Measurements from ENCODE around the gene KLHL29.

Gene KLHL29

GRCh38 chr2:23614701-23615100, 229.7 kb downstream of the KLHL29 start:
- Histone ChIP-seq H3K4me3 (ENCODE audit: low read length) (no peak overlapping the region), H3K27ac (ENCODE audit: low read depth, low read length) (no peak overlapping the region), H3F3A (ENCODE audit: control insufficient read depth, insufficient read depth) (no peaks in the 10 kb centered on the region), H3K4me1 (ENCODE audit: control insufficient read depth, low read length) (no peaks in the 10 kb centered on the region), H3K36me3 (ENCODE audit: control insufficient read depth, low read length) (no peaks in the 10 kb centered on the region), H4K20me1 (ENCODE audit: control insufficient read depth, insufficient read depth, low read depth, low read length) (no peaks in the 10 kb centered on the region), H3K79me2 (ENCODE audit: control insufficient read depth, low read length) (no peaks in the 10 kb centered on the region), H3K27me3 (ENCODE audit: control insufficient read depth, low read length) (peaks cover 2% of the 10 kb centered on the region; the same call in 1 of the 2 replicates), H3K9me3 (ENCODE audit: control insufficient read depth, insufficient read depth, low read length) (no peaks in the 10 kb centered on the region), H3K9me2 (replicated peaks; ENCODE audit: control insufficient read depth, low read length) (no peaks in the 10 kb centered on the region), H3K4me2 (ENCODE audit: low read length) (no peak overlapping the region)
- TF ChIP-seq CTCF (IDR thresholded peaks at IDR 0.05; ENCODE audit: low read depth, low read length, poor library complexity, severe bottlenecking) (no peak), EZH2phosphoT487 (IDR thresholded peaks at IDR 0.05; ENCODE audit: borderline replicate concordance, low read length) (no peak)

- Histone ChIP-seq H3K27ac (ENCODE audit: low read depth, low read length) (no peak overlapping the region), H3K79me2 (ENCODE audit: control insufficient read depth, low read length) (no peaks in the 10 kb centered on the region), H3K36me3 (ENCODE audit: control insufficient read depth, low read length) (no peaks in the 10 kb centered on the region), H3K9me3 (ENCODE audit: control insufficient read depth, insufficient read depth, low read length) (no peaks in the 10 kb centered on the region), H3K9me2 (replicated peaks; ENCODE audit: control insufficient read depth, low read length) (no peaks in the 10 kb centered on the region), H3K4me1 (ENCODE audit: control insufficient read depth, low read length) (no peaks in the 10 kb centered on the region), H4K20me1 (ENCODE audit: control insufficient read depth, insufficient read depth, low read depth, low read length) (no peaks in the 10 kb centered on the region), H3K27me3 (ENCODE audit: control insufficient read depth, low read length) (peaks cover 2% of the 10 kb centered on the region; the same call in 1 of the 2 replicates), H3K4me2 (ENCODE audit: low read length) (no peak overlapping the region), H3F3A (ENCODE audit: control insufficient read depth, insufficient read depth) (no peaks in the 10 kb centered on the region), H3K4me3 (ENCODE audit: low read length) (no peak overlapping the region)
- TF ChIP-seq EZH2phosphoT487 (IDR thresholded peaks at IDR 0.05; ENCODE audit: borderline replicate concordance, low read length): no peak
- TF ChIP-seq CTCF (IDR thresholded peaks at IDR 0.05; ENCODE audit: low read depth, low read length, poor library complexity, severe bottlenecking): no peak
Observed at GRCh38 chr2:23615216-23616020, 230.4 kb downstream of the KLHL29 start.

- no peaks in the 10 kb centered on the region for H3K9me3 ChIP-seq (ENCODE audit: control insufficient read depth, insufficient read depth, low read length)
- H3K4me1 ChIP-seq (ENCODE audit: control insufficient read depth, low read length): no peaks in the 10 kb centered on the region
- no peak overlapping the region for H3K27ac ChIP-seq (ENCODE audit: low read depth, low read length)
- no peaks in the 10 kb centered on the region for H3K9me2 ChIP-seq (replicated peaks; ENCODE audit: control insufficient read depth, low read length)
- no peaks in the 10 kb centered on the region for H4K20me1 ChIP-seq (ENCODE audit: control insufficient read depth, insufficient read depth, low read depth, low read length)
- TF ChIP-seq CTCF (IDR thresholded peaks at IDR 0.05; ENCODE audit: low read depth, low read length, poor library complexity, severe bottlenecking) (no peak), EZH2phosphoT487 (IDR thresholded peaks at IDR 0.05; ENCODE audit: borderline replicate concordance, low read length) (no peak)
- no peak overlapping the region for H3K4me3 ChIP-seq (ENCODE audit: low read length)
- no peaks in the 10 kb centered on the region for H3K36me3 ChIP-seq (ENCODE audit: control insufficient read depth, low read length)
- H3K27me3 ChIP-seq (ENCODE audit: control insufficient read depth, low read length): peaks cover 2% of the 10 kb centered on the region; the same call in 1 of the 2 replicates
- no peak overlapping the region for H3K4me2 ChIP-seq (ENCODE audit: low read length)
- H3F3A ChIP-seq (ENCODE audit: control insufficient read depth, insufficient read depth): no peaks in the 10 kb centered on the region
- H3K79me2 ChIP-seq (ENCODE audit: control insufficient read depth, low read length): no peaks in the 10 kb centered on the region
Observed at GRCh38 chr2:23616630-23617029, 231.7 kb downstream of the KLHL29 start.
